Keratinocyte (primary cell): Measurements from ENCODE around the gene COL9A1. TPM values are rescaled to one million over a fixed set of nuclear protein-coding genes. Genes with fewer than 3 reads are reported as not detected.

Experiments used
- DNase-seq: peaks from one replicate; pipeline ENCODE4 v3.0.0-alpha.2; 2011; ENCODE audit warnings: low read depth, missing footprints, low spot score
- FAIRE-seq: peaks from 2 replicates; lab custom pipeline; 2011; peaks lifted over from hg19 to GRCh38; lab: Jason Lieb, UNC
- H2AFZ ChIP-seq: 2 replicates; pipeline ENCODE4 v1.6.0; 2012; ENCODE audit warnings: low read length, control low read depth, inconsistent platforms; ENCODE audit not compliant: control insufficient read depth
- H3K27ac ChIP-seq: 2 replicates; pipeline ENCODE4 v1.5.1; 2011; ENCODE audit warnings: low read length; ENCODE audit not compliant: control insufficient read depth, insufficient read depth
- H3K27me3 ChIP-seq: 3 replicates; pipeline ENCODE4 v1.6.0; 2011; ENCODE audit warnings: low read length; ENCODE audit not compliant: control insufficient read depth, insufficient read depth; ENCODE audit errors: extremely low read depth
- H3K36me3 ChIP-seq, 2 experiments: 2 replicates in 1 of 2; 3 replicates in 1 of 2; pipeline ENCODE4 v1.5.1; 2011; ENCODE audit warnings: low read length in 2 of 2, mild to moderate bottlenecking in 1 of 2; ENCODE audit not compliant: control insufficient read depth in 2 of 2, insufficient read depth in 2 of 2; ENCODE audit errors: extremely low read depth in 1 of 2
- H3K4me1 ChIP-seq: 3 replicates; pipeline ENCODE4 v1.5.1; 2011; ENCODE audit warnings: low read length; ENCODE audit not compliant: control insufficient read depth, insufficient read depth; ENCODE audit errors: extremely low read depth
- H3K4me2 ChIP-seq: 3 replicates; pipeline ENCODE4 v1.6.0; 2011; ENCODE audit warnings: low read depth, low read length; ENCODE audit not compliant: control insufficient read depth, insufficient read depth; ENCODE audit errors: extremely low read depth
- H3K4me3 ChIP-seq, 3 experiments: fragments of 200-600 bp in 1 of 3; sonication (generic) in 1 of 3; 2 replicates in 2 of 3; 3 replicates in 1 of 3; pipeline ENCODE4 v1.5.1; 2011 to 2016; ENCODE audit warnings: low read length in 3 of 3, mild to moderate bottlenecking in 3 of 3, control low read depth in 2 of 3, inconsistent platforms in 1 of 3, low read depth in 1 of 3, mixed read lengths in 1 of 3, mixed run types in 1 of 3, moderate library complexity in 1 of 3; ENCODE audit not compliant: control insufficient read depth in 2 of 3, insufficient read depth in 2 of 3; ENCODE audit errors: extremely low read depth in 1 of 3
- H3K79me2 ChIP-seq: 2 replicates; pipeline ENCODE4 v1.6.0; 2012; ENCODE audit warnings: low read length; ENCODE audit not compliant: control insufficient read depth, insufficient read depth
- H3K9ac ChIP-seq: 3 replicates; pipeline ENCODE4 v1.6.0; 2011; ENCODE audit warnings: low read length; ENCODE audit not compliant: control insufficient read depth, insufficient read depth; ENCODE audit errors: extremely low read depth
- H3K9me1 ChIP-seq: 3 replicates; pipeline ENCODE4 v1.6.0; 2011; ENCODE audit warnings: low read length; ENCODE audit not compliant: control insufficient read depth, insufficient read depth; ENCODE audit errors: extremely low read depth
- H3K9me3 ChIP-seq: 2 replicates; pipeline ENCODE4 v1.5.1; 2012; ENCODE audit warnings: low read depth, low read length; ENCODE audit not compliant: control insufficient read depth
- H4K20me1 ChIP-seq: 3 replicates; pipeline ENCODE4 v1.6.0; 2011; ENCODE audit warnings: low read length; ENCODE audit not compliant: control insufficient read depth, insufficient read depth; ENCODE audit errors: extremely low read depth
- CTCF ChIP-seq, 3 experiments: IDR thresholded peaks in 1 of 3; conservative IDR thresholded peaks in 1 of 3; optimal IDR thresholded peaks in 1 of 3; 2 replicates in 2 of 3; 3 replicates in 1 of 3; pipeline versions ENCODE3 to v1.5.1; 2011; ENCODE audit warnings: low read length in 3 of 3, mild to moderate bottlenecking in 3 of 3, moderate library complexity in 2 of 3, control low read depth in 1 of 3, inconsistent platforms in 1 of 3; ENCODE audit not compliant: insufficient read depth in 2 of 3; ENCODE audit errors: extremely low read depth in 1 of 3
- EZH2 ChIP-seq: IDR thresholded peaks from one replicate; pipeline ENCODE4 v1.6.1; 2012; ENCODE audit warnings: inconsistent platforms, mild to moderate bottlenecking, low read length, moderate library complexity
- dilution Hi-C: fragments of 300-500 bp; cut with MboI; formaldehyde crosslinking; loops from one replicate; pipeline ENCODE4 v1.7.0; 2020; ENCODE audit warnings: low sequenced_read_pairs; ENCODE audit not compliant: extremely low pct_ligation_motif_present
- polyA plus RNA-seq, 5 experiments: library from polyadenylated mRNA; depleted of rRNA in 3 of 5; stranded (reverse) in 3 of 5; stranded (forward) in 1 of 5; unstranded in 1 of 5; fragments of >200 nt; gene quantifications; 1 replicate in 1 of 5; 2 replicates in 3 of 5; 3 replicates in 1 of 5; pipeline versions ENCODE4 v1.2.1 to v1.2.3, GENCODE V29; 2011 to 2012; ENCODE audit warnings: missing spikeins in 2 of 5, low read depth in 1 of 5, low replicate concordance in 1 of 5

COL9A1 gene
- polyA plus RNA-seq, 1 donor (not counting 4 experiments of a cell fraction or from before 2014, with no cell fraction given): not detected

GRCh38 chr6:70338775-70339174 is 35.9 kb upstream of the COL9A1 start:
- peaks cover 3% of the 10 kb centered on the region for H3K9me3 ChIP-seq
- DNase-seq (no peak), FAIRE-seq (no peak)
- H3K27ac ChIP-seq: no peak overlapping the region
- peaks cover 32% of the 10 kb centered on the region for H3K27me3 ChIP-seq
- no peak overlapping the region for H3K4me2 ChIP-seq
- H3K79me2 ChIP-seq: no peaks in the 10 kb centered on the region
- dilution Hi-C loops: no loop called here
- H3K9ac ChIP-seq: no peak overlapping the region
- H2AFZ ChIP-seq: no peak overlapping the region
- H4K20me1 ChIP-seq: no peaks in the 10 kb centered on the region
- no peak overlapping the region for H3K4me3 ChIP-seq
- TF ChIP-seq CTCF (optimal IDR thresholded peaks at IDR 0.05 in 1 of 3, IDR thresholded peaks at IDR 0.05 in 1 of 3, conservative IDR thresholded peaks at IDR 0.05 in 1 of 3; ENCODE audit: extremely low read depth in 1 of 3, insufficient read depth in 2 of 3, low read length in 3 of 3): no peak
- H3K36me3 ChIP-seq: no peaks in the 10 kb centered on the region
- no peaks in the 10 kb centered on the region for H3K4me1 ChIP-seq
- no peaks in the 10 kb centered on the region for H3K9me1 ChIP-seq

- DNase-seq (no peak), FAIRE-seq (no peak)
- Histone ChIP-seq H3K27me3 (peaks cover 26% of the 10 kb centered on the region), H3K36me3 (no peaks in the 10 kb centered on the region), H3K79me2 (no peaks in the 10 kb centered on the region), H4K20me1 (no peaks in the 10 kb centered on the region), H3K27ac (no peak overlapping the region), H3K9me1 (no peaks in the 10 kb centered on the region), H3K9ac (no peak overlapping the region), H3K4me1 (no peaks in the 10 kb centered on the region), H2AFZ (no peak overlapping the region), H3K4me3 (no peak overlapping the region), H3K4me2 (no peak overlapping the region), H3K9me3 (peaks cover 3% of the 10 kb centered on the region)
- dilution Hi-C loops: no loop called here
- no peak for TF ChIP-seq CTCF (optimal IDR thresholded peaks at IDR 0.05 in 1 of 3, IDR thresholded peaks at IDR 0.05 in 1 of 3, conservative IDR thresholded peaks at IDR 0.05 in 1 of 3; ENCODE audit: extremely low read depth in 1 of 3, insufficient read depth in 2 of 3, low read length in 3 of 3)
- no peak for TF ChIP-seq EZH2
These were observed 34.8 kb upstream of the COL9A1 start for GRCh38 chr6:70337743-70338105.
